Stomach (tissue), 9 donors: ENCODE results near the gene TMTC2. TPM values are rescaled to one million over a fixed set of nuclear protein-coding genes. Genes with fewer than 3 reads are reported as not detected.

Source experiments
- DNase-seq, 2 donors: peaks; one replicate each; pipeline versions ENCODE4 v3.0.0 to v3.0.0-alpha.2; 2013 to 2019
- H3K27ac ChIP-seq, 5 donors: fragments of 200-600 bp in 4 of 5; sonication (generic) in 4 of 5; one replicate each; pipeline ENCODE4 v1.5.1; 2013 to 2019; ENCODE audit warnings: mild to moderate bottlenecking in 1 of 5, moderate library complexity in 1 of 5
- H3K27me3 ChIP-seq, 3 donors: fragments of 200-600 bp; sonication (generic); one replicate each; pipeline ENCODE4 v1.5.1; 2017 to 2019; ENCODE audit warnings: mixed run types in 1 of 3
- H3K36me3 ChIP-seq, 4 donors: fragments of 200-600 bp; sonication (generic); 1 replicate in 3 of 4; 2 replicates in 1 of 4; pipeline ENCODE4 v1.5.1; 2016 to 2019
- H3K4me1 ChIP-seq, 4 donors: fragments of 200-600 bp; sonication (generic); one replicate each; pipeline ENCODE4 v1.5.1; 2016 to 2019
- H3K4me3 ChIP-seq, 4 donors: fragments of 200-600 bp; sonication (generic) in 3 of 4; one replicate each; pipeline ENCODE4 v1.5.1; 2016 to 2019; ENCODE audit warnings: mild to moderate bottlenecking in 1 of 4
- H3K9me3 ChIP-seq, 4 donors: fragments of 200-600 bp; sonication (generic); one replicate each; pipeline ENCODE4 v1.5.1; 2016 to 2019
- EP300 ChIP-seq: sonication (generic); formaldehyde crosslinking; IDR thresholded peaks from one replicate; pipeline ENCODE4 v1.6.1; 2017; ENCODE audit warnings: antibody characterized with exemption
- POLR2A ChIP-seq, 4 donors: fragments of 450-650 bp; IDR thresholded peaks; one replicate each; pipeline ENCODE4 v1.6.1; 2016; ENCODE audit warnings: antibody characterized with exemption in 4 of 4, control low read depth in 2 of 4, mild to moderate bottlenecking in 1 of 4, moderate library complexity in 1 of 4
- POLR2AphosphoS5 ChIP-seq, 3 donors: sonication (generic); formaldehyde crosslinking; IDR thresholded peaks; one replicate each; pipeline ENCODE4 v1.6.1; 2016; ENCODE audit warnings: antibody characterized with exemption in 3 of 3
- WGBS, 5 donors: extraction: QIAGEN DNeasy Blood & Tissue Kit in 3 of 5; methylation state at CpG; one replicate each; pipeline versions ENCODE4 v1.1.5 to v1.1.7; 2013 to 2018; 5-methylcytosine and 5-hydroxymethylcytosine counted together
- intact Hi-C: fragments of 100-400 bp; cut with DNase I; formaldehyde crosslinking; loops from one replicate; pipeline ENCODE4 v1.15.1; 2023; ENCODE audit warnings: low total_unique reads
- polyA plus RNA-seq, 3 donors: library from polyadenylated mRNA; stranded (reverse); fragments of 200-250 nt; gene quantifications; one replicate each; pipeline ENCODE4 v1.2.3, GENCODE V29; 2013
- total RNA-seq, 5 donors: library from RNA; depleted of rRNA; stranded (reverse); fragments of >200 nt; gene quantifications; one replicate each; pipeline versions ENCODE4 v1.1.0 to v1.2.3, GENCODE V29; 2014 to 2016
- TF ChIP-seq, protein P1 (sequence below), 7 experiments: fragments of 450-650 bp in 4 of 7; fragments of 200-600 bp in 3 of 7; sonication (generic) in 3 of 7; IDR thresholded peaks; one replicate each; pipeline ENCODE4 v1.5.1; 2016 to 2019; ENCODE audit warnings: antibody characterized with exemption in 7 of 7, control low read depth in 2 of 7, mild to moderate bottlenecking in 1 of 7
- donor health status: healthy with polysubstance abuse.
- donor health status: Bipolar disorder and iron deficiency.
- donor health status: healthy.

Gene TMTC2
- total and polyA plus RNA-seq, 8 donors = 6.1 to 60.0 (median 27.5) TPM

DNA sequence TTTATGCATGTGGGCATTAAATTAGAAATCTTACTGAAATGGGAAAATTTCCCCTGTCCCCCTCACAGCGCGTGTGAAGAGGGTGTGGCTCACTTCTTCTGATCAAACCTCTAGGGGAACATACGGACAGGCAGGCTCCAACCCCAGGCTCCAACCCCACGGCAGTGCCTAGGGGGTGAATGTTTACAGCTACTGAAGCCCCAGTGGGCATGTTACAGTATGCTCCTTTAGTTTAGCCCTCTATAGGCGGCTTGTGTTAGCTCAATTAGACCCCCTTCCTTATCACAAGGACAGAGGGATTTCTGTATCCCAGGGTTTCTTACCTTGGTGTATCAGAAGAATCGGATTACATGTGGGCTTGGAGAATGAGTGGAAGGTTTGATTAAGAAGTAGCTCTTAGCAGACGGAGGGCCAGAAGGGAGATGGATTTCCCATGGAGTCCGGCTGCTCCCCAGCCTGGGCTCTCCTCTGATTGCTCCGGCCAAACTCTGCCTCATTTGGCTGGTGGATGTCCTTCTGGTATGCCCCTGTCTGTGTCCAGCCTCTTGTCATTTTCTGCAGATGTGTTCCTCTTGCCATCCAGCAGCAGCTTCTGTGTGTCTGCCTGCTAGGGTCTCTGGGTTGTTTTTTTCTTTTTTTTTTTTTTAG is 223.7 kb downstream of the TMTC2 start:
- Histone ChIP-seq H3K27me3 (no peaks in the 10 kb centered on the region), H3K36me3 (no peaks in the 10 kb centered on the region), H3K27ac (no peak overlapping the region), H3K4me3 (no peak overlapping the region), H3K9me3 (no peaks in the 10 kb centered on the region), H3K4me1 (no peaks in the 10 kb centered on the region)
- TF ChIP-seq EP300 = no peak
- intact Hi-C loops = no loop called here
- DNase-seq = no peak
- WGBS, 5 donors = 88 to 92% (median 89%) methylated on average over 9 of the region's 9 CpGs

DNA sequence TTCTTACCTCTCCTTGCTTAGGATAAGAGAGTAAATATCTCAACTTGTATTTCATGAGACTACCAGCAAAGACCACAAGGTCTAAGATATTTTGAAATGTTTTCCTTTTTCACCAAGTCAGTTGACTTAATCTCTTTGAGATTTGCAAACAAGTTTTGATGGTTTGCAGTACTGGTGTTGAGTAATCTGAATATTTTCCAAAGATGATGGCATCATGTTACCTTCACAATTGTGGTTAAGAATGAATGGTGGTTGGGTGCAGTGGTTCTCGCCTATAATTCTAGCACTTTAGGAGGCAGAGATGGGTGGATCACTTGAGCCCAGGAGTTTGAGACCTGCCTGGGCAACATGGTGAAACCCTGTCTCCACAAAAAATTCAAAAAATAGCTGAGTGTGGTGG is 225.7 kb downstream of the TMTC2 start:
- DNase-seq = no peak
- 81 to 100% (median 87%) methylated on average over 1 of the region's 1 CpG for WGBS, 5 donors
- Histone ChIP-seq H3K27me3 (no peaks in the 10 kb centered on the region), H3K9me3 (no peaks in the 10 kb centered on the region), H3K4me1 (no peaks in the 10 kb centered on the region), H3K27ac (no peak overlapping the region), H3K36me3 (no peaks in the 10 kb centered on the region), H3K4me3 (no peak overlapping the region)
- intact Hi-C loops = no loop called here
- no peak for TF ChIP-seq POLR2A (IDR thresholded peaks at IDR 0.05)
- TF ChIP-seq, protein P1, sequence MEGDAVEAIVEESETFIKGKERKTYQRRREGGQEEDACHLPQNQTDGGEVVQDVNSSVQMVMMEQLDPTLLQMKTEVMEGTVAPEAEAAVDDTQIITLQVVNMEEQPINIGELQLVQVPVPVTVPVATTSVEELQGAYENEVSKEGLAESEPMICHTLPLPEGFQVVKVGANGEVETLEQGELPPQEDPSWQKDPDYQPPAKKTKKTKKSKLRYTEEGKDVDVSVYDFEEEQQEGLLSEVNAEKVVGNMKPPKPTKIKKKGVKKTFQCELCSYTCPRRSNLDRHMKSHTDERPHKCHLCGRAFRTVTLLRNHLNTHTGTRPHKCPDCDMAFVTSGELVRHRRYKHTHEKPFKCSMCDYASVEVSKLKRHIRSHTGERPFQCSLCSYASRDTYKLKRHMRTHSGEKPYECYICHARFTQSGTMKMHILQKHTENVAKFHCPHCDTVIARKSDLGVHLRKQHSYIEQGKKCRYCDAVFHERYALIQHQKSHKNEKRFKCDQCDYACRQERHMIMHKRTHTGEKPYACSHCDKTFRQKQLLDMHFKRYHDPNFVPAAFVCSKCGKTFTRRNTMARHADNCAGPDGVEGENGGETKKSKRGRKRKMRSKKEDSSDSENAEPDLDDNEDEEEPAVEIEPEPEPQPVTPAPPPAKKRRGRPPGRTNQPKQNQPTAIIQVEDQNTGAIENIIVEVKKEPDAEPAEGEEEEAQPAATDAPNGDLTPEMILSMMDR (IDR thresholded peaks at IDR 0.05) = no peak
- TF ChIP-seq POLR2AphosphoS5 (IDR thresholded peaks at IDR 0.05) = no peak
- TF ChIP-seq EP300 = no peak

DNA sequence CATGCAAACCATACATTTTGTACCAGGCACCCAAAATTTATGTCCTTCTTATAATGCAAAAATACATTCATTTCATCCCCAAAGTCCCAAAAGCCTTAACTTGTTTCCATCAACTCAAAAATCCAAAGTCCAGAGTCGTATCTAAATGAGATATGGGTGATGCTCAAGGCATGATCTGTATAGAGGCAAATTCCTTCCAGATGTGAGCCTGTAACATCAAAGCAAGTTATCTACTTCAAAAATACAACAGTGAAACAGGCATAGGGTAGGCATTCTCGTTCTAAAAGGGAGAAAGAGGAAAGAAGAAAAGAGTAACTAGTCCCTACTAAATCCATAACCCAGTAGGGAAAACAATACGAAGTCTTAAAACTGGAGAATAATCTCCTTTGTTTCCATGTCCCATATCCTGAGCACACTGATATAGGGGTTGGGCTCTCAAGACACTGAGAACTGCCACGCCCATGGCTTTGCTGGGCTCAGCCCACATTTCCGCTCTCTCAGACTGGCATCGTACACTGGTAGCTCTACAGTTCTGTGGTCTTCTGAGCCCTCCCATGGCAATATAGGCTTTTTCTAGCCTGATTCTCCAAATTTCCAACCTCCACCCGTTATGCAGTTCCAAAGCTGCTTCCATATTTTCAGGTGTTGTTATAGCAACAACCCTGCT is 232.8 kb downstream of the TMTC2 start:
- no peak overlapping the region for H3K27ac ChIP-seq
- no peaks in the 10 kb centered on the region for H3K4me1 ChIP-seq
- TF ChIP-seq POLR2A (IDR thresholded peaks at IDR 0.05) = no peak
- TF ChIP-seq EP300 = no peak
- TF ChIP-seq, protein P1 (IDR thresholded peaks at IDR 0.05) = no peak
- no peak for TF ChIP-seq POLR2AphosphoS5 (IDR thresholded peaks at IDR 0.05)
- no peak overlapping the region for H3K4me3 ChIP-seq
- H3K9me3 ChIP-seq = no peaks in the 10 kb centered on the region
- no peaks in the 10 kb centered on the region for H3K27me3 ChIP-seq
- WGBS, 5 donors = 87 to 92% (median 90%) methylated on average over 7 of the region's 7 CpGs
- DNase-seq = no peak
- no peaks in the 10 kb centered on the region for H3K36me3 ChIP-seq
- intact Hi-C loops = no loop called here

DNA sequence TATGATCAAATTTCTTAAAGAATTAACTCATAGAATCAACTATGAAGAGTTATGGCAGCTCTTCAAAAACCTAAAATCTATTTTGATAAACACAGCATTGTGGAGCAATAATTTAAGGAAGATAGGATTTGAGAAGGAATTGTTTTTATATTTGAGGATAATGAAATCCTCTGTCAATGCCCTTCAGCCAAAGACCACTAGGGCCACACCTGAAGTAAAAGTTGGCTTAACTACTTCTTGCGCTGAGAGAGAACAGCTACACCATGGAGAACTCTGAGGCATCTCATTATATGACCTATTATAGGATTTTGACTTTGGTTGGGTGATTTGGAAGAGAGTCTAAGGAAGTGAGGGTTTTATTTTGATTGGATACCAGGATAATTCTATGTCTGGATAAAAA is 237.2 kb downstream of the TMTC2 start:
- intact Hi-C loops = no loop called here
- 92 to 100% (median 97%) methylated on average over 1 of the region's 1 CpG for WGBS, 5 donors
- DNase-seq = no peak
- no peak for TF ChIP-seq POLR2A (IDR thresholded peaks at IDR 0.05)
- no peak for TF ChIP-seq POLR2AphosphoS5 (IDR thresholded peaks at IDR 0.05)
- Histone ChIP-seq H3K4me1 (no peaks in the 10 kb centered on the region), H3K9me3 (no peaks in the 10 kb centered on the region), H3K36me3 (no peaks in the 10 kb centered on the region), H3K4me3 (no peak overlapping the region), H3K27me3 (no peaks in the 10 kb centered on the region), H3K27ac (no peak overlapping the region)

DNA sequence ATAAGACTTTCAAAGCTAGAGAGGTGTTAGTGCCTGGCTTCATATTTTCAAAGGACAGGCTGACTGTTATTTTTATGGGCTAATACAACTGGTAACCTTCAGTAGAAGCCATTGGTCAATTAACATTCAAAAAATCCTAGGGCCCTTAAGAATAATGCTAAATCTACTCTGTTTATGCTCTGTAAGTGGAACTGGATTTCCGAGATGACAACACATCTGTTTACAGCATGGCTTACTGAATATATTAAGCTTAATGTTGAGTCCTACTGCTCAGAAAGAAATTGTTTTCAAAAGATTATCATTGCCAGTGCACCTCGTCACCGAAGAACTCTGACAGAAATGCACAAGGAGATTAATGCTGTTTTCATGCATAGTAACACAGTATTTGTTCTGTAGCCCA is 239.9 kb downstream of the TMTC2 start:
- no peak for DNase-seq
- intact Hi-C loops = no loop called here
- no peaks in the 10 kb centered on the region for H3K4me1 ChIP-seq
- H3K36me3 ChIP-seq = no peaks in the 10 kb centered on the region
- 63 to 82% (median 72%) methylated on average over 3 of the region's 3 CpGs for WGBS, 5 donors
- TF ChIP-seq, protein P1 (IDR thresholded peaks at IDR 0.05) = no peak
- TF ChIP-seq EP300 (no peak), POLR2A (IDR thresholded peaks at IDR 0.05) (no peak), POLR2AphosphoS5 (IDR thresholded peaks at IDR 0.05) (no peak)
- no peak overlapping the region for H3K27ac ChIP-seq
- H3K9me3 ChIP-seq = no peaks in the 10 kb centered on the region
- no peaks in the 10 kb centered on the region for H3K27me3 ChIP-seq
- H3K4me3 ChIP-seq = no peak overlapping the region
